Measurements from ENCODE around the gene AQP11. TPM values are rescaled to one million over a fixed set of nuclear protein-coding genes. Genes with fewer than 3 reads are reported as not detected.
"Not testable (repeated sequence)": the region's sequence is repeated elsewhere in the genome, so short reads cannot be mapped to it uniquely, and the experiment has no call there.

Gene AQP11
- total and polyA plus RNA-seq, 8 donors = 0.38 to 16.1 (median 0.91) TPM; not detected in 2

DNA sequence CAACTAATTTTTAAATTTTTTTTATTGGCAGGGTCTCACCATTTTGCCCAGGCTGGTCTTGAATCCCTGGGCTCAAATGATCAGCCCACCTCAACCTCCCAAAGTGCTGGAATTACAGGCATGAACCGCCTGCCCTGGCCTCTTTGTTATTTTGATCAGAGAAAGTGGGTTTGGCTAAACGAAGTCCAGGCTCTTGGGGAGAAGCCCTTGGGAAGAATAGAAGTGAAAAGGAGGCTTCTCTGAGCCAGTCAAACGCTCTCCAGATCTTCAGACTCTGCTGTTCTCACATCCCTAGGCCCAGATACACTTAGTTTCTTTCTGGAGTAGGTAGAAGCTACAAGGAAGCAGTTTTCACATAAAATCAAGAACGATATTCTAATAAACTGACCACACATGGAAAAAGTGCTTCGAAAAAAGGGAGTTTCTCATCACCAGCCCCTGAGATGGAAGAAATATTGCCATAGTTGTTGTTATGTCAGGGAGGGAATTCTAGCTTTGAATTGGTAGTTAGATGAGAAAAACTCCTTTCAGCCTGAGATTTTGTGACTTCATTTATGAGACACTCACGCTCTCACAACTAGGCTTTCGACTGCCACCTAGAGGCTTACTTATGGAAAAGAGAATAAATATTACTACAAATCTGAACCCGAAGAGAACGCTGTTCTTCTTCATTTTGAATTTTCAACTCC is 41.7 kb upstream of the AQP11 start:
- intact Hi-C loops (cut with DNase I; ENCODE audit: low total_unique reads) = no loop called here
- H3K36me3 ChIP-seq = no peaks in the 10 kb centered on the region

DNA sequence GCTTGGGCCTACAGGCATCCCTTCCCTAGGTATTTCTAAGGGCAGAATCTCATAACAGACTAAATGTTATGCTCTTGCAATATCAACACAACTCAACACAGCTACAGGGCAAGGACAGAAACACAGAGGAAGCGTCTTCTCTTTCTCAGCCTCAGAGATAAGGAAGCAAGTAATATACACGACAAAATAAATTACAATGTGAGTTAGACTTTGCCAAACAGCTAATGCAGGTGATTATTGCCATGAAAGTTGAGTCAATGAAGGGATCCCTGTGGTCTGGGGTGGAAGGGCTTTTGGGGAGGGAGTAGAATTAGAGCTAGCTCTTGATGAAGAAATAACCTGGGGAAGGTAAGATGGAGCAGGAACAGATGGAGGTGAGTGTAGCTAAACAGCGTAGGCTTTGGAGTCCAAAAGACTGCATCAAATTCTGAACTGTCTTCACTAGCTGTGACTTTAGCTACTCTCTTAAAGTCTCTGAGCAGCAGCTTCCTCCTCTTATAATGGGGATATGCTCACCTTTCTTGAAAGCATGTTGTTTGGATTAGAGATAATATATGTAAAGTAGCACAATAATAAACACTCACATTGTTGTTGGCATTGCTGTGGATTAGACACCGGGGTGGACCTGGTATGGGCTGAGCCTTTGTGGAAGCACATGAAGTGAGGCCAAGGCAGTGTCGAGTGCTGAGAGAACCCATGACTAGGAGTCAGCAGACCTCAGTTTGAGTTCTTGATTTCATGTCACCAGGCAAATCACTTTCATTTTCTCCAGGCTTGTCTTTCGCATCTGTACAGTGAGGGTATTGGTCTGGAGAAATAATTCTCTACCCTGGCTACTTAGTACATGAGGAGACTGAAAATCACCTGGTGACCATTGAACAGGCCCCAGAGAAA is 41.0 kb upstream of the AQP11 start:
- Histone ChIP-seq H3K4me3 (no peak overlapping the region), H3K4me1 (peaks cover 0 to 10% (median 4%) of the 10 kb centered on the region in 4 donors), H3K27ac (no peak overlapping the region), H3K27me3 (no peaks in the 10 kb centered on the region), H3K36me3 (no peaks in the 10 kb centered on the region), H3K9me3 (no peaks in the 10 kb centered on the region)
- no peak for DNase-seq
- WGBS, 5 donors = 64 to 68% (median 67%) methylated on average over 6 of the region's 6 CpGs
- intact Hi-C loops (cut with DNase I; ENCODE audit: low total_unique reads) = no loop called here
- no peak for TF ChIP-seq POLR2AphosphoS5 (IDR thresholded peaks at IDR 0.05)
- no peak for TF ChIP-seq CTCF (IDR thresholded peaks at IDR 0.05)
- no peak for TF ChIP-seq POLR2A (IDR thresholded peaks at IDR 0.05)
- TF ChIP-seq EP300 (IDR thresholded peaks at IDR 0.05) = no peak

More for the DNA sequence above, 41.7 kb upstream of the AQP11 start:
- H3K4me1 ChIP-seq = peaks cover 0 to 10% (median 4%) of the 10 kb centered on the region in 4 donors
- H3K27me3 ChIP-seq = no peaks in the 10 kb centered on the region
- no peaks in the 10 kb centered on the region for H3K9me3 ChIP-seq
- peak overlapping the region in 1 of 5 donors; percentile 27 for H3K27ac ChIP-seq
- peak in 1 of 3 donors; percentile 26 for TF ChIP-seq POLR2AphosphoS5 (IDR thresholded peaks at IDR 0.05)
- no peak for TF ChIP-seq EP300 (IDR thresholded peaks at IDR 0.05)
- TF ChIP-seq CTCF (IDR thresholded peaks at IDR 0.05) = peak in 5 of 7 experiments; percentile 29 to 67 (median 56)
- TF ChIP-seq POLR2A (IDR thresholded peaks at IDR 0.05) = no peak
- 26 to 28% (median 26%) methylated on average over 9 of the region's 9 CpGs for WGBS, 5 donors
- peak in 1 of 2 donors; percentile 91 for DNase-seq
- H3K4me3 ChIP-seq = no peak overlapping the region

- H3K27ac ChIP-seq, DNase-seq, H3K9me3 ChIP-seq, H3K36me3 ChIP-seq, H3K4me3 ChIP-seq, H3K27me3 ChIP-seq, H3K4me1 ChIP-seq: not testable (repeated sequence)
- 85 to 89% (median 88%) methylated on average over 8 of the region's 8 CpGs for WGBS, 5 donors
- intact Hi-C loops (cut with DNase I; ENCODE audit: low total_unique reads) = loop anchor here (5.0 to 10.0 kb wide), 2 partner anchors 359 to 427 kb away; partner anchors contain the start of gene MYO7A
Measured at GRCh38 chr11:77551426-77551825, 38.3 kb upstream of the AQP11 start.

- TF ChIP-seq POLR2A (IDR thresholded peaks at IDR 0.05) = no peak
- TF ChIP-seq POLR2AphosphoS5 (IDR thresholded peaks at IDR 0.05) = no peak
- no peak for TF ChIP-seq EP300 (IDR thresholded peaks at IDR 0.05)
- no peak for TF ChIP-seq CTCF (IDR thresholded peaks at IDR 0.05)
- DNase-seq = peak in 1 of 2 donors; percentile 43
- no peak overlapping the region for H3K4me3 ChIP-seq
- H3K27ac ChIP-seq = no peak overlapping the region
- no peaks in the 10 kb centered on the region for H3K4me1 ChIP-seq
- 63 to 79% (median 77%) methylated on average over 5 of the region's 5 CpGs for whole genome bisulfite sequencing, 5 donors
- peaks cover 0 to 7% (median 4%) of the 10 kb centered on the region in 4 donors for H3K9me3 ChIP-seq
- H3K27me3 ChIP-seq = no peaks in the 10 kb centered on the region
- H3K36me3 ChIP-seq = no peaks in the 10 kb centered on the region
- intact Hi-C loops (cut with DNase I; ENCODE audit: low total_unique reads) = loop anchor here (10.0 kb wide), 1 partner anchor 433 kb away; the partner anchor contains the start of gene MYO7A
Measured at GRCh38 chr11:77557553-77557952, 32.2 kb upstream of the AQP11 start.

Data from stomach (tissue), 9 donors.